Peyer's patch (tissue), 4 donors: ENCODE measurements around the gene GATAD2B. TPM values are rescaled to one million over a fixed set of nuclear protein-coding genes. Genes with fewer than 3 reads are reported as not detected.
A peak's percentile ranks its signal among the peaks of the same experiment; 100 is the strongest.

Experiments
- DNase-seq, 3 donors: peaks; one replicate each; pipeline ENCODE4 v3.0.0-alpha.2; 2017 to 2019
- H3K27ac ChIP-seq, 4 donors: fragments of 200-600 bp; sonication (generic); one replicate each; pipeline ENCODE4 v1.5.1; 2016 to 2019
- H3K27me3 ChIP-seq, 2 donors: fragments of 200-600 bp; sonication (generic); one replicate each; pipeline ENCODE4 v1.5.1; 2019
- H3K36me3 ChIP-seq, 3 donors: fragments of 200-600 bp; sonication (generic); one replicate each; pipeline ENCODE4 v1.5.1; 2016 to 2019
- H3K4me1 ChIP-seq, 4 donors: fragments of 200-600 bp; sonication (generic); one replicate each; pipeline ENCODE4 v1.5.1; 2016 to 2019
- H3K4me3 ChIP-seq, 4 donors: fragments of 200-600 bp; sonication (generic); 1 replicate in 3 of 4; 2 replicates in 1 of 4; pipeline ENCODE4 v1.5.1; 2016 to 2019; ENCODE audit warnings: mild to moderate bottlenecking in 1 of 4
- H3K9me3 ChIP-seq, 4 donors: fragments of 200-600 bp; sonication (generic); one replicate each; pipeline ENCODE4 v1.5.1; 2016 to 2019; ENCODE audit warnings: mild to moderate bottlenecking in 1 of 4
- CTCF ChIP-seq, 6 experiments: fragments of 450-650 bp in 4 of 6; fragments of 200-600 bp in 2 of 6; sonication (generic) in 1 of 6; IDR thresholded peaks; one replicate each; pipeline ENCODE4 v1.5.1; 2017 to 2019; ENCODE audit warnings: antibody characterized with exemption in 6 of 6, mild to moderate bottlenecking in 3 of 6, moderate library complexity in 1 of 6
- POLR2A ChIP-seq, 2 donors: fragments of 450-650 bp; IDR thresholded peaks; one replicate each; pipeline ENCODE4 v1.5.1; 2017; ENCODE audit warnings: antibody characterized with exemption in 2 of 2, mild to moderate bottlenecking in 2 of 2, moderate library complexity in 2 of 2
- total RNA-seq, 4 donors: library from RNA; depleted of rRNA; stranded (reverse); fragments of >200 nt; gene quantifications; one replicate each; pipeline ENCODE4 v1.1.0, GENCODE V29; 2016

Gene GATAD2B
- total RNA-seq, 4 donors from 2014 or later = 22.3 to 65.2 (median 24.7) TPM

GRCh38 chr1:153961421-153961820 lies 38.6 kb upstream of the GATAD2B start:
- no peak for DNase-seq
- Histone ChIP-seq H3K4me1 (peaks cover 0 to 49% (median 16%) of the 10 kb centered on the region in 4 donors), H3K9me3 (no peaks in the 10 kb centered on the region), H3K36me3 (peaks cover 0 to 14% (median 0%) of the 10 kb centered on the region in 3 donors), H3K4me3 (no peak overlapping the region), H3K27ac (peak overlapping the region in 3 of 4 donors; percentile 87 to 96 (median 90)), H3K27me3 (no peaks in the 10 kb centered on the region)
- TF ChIP-seq CTCF (IDR thresholded peaks at IDR 0.05) (no peak), POLR2A (IDR thresholded peaks at IDR 0.05) (no peak)

GRCh38 chr1:153960206-153960605 lies 37.4 kb upstream of the GATAD2B start:
- TF ChIP-seq POLR2A (IDR thresholded peaks at IDR 0.05) = no peak
- Histone ChIP-seq H3K27ac (peak overlapping the region in 3 of 4 donors; percentile 38 to 91 (median 90)), H3K4me3 (no peak overlapping the region), H3K4me1 (peaks cover 0 to 47% (median 20%) of the 10 kb centered on the region in 4 donors), H3K9me3 (no peaks in the 10 kb centered on the region), H3K36me3 (peaks cover 0 to 14% (median 0%) of the 10 kb centered on the region in 3 donors), H3K27me3 (no peaks in the 10 kb centered on the region)
- DNase-seq = no peak

GRCh38 chr1:153959454-153959853 lies 36.7 kb upstream of the GATAD2B start:
- Histone ChIP-seq H3K27ac (peak overlapping the region in 3 of 4 donors; percentile 38 to 91 (median 90)), H3K4me3 (no peak overlapping the region), H3K36me3 (peaks cover 0 to 20% (median 0%) of the 10 kb centered on the region in 3 donors), H3K27me3 (no peaks in the 10 kb centered on the region), H3K4me1 (peaks cover 0 to 43% (median 20%) of the 10 kb centered on the region in 4 donors), H3K9me3 (no peaks in the 10 kb centered on the region)
- no peak for DNase-seq
- no peak for TF ChIP-seq CTCF (IDR thresholded peaks at IDR 0.05)
- no peak for TF ChIP-seq POLR2A (IDR thresholded peaks at IDR 0.05)

GRCh38 chr1:153958961-153959260 lies 36.1 kb upstream of the GATAD2B start:
- TF ChIP-seq CTCF (IDR thresholded peaks at IDR 0.05) = no peak
- TF ChIP-seq POLR2A (IDR thresholded peaks at IDR 0.05) = no peak
- Histone ChIP-seq H3K9me3 (no peaks in the 10 kb centered on the region), H3K27ac (peak overlapping the region; percentile 90 to 100 (median 92)), H3K4me3 (peak overlapping the region in 3 of 4 donors; percentile 21 to 97 (median 81)), H3K27me3 (no peaks in the 10 kb centered on the region), H3K36me3 (peaks cover 0 to 26% (median 0%) of the 10 kb centered on the region in 3 donors), H3K4me1 (peaks cover 0 to 37% (median 18%) of the 10 kb centered on the region in 4 donors)
- DNase-seq = no peak

- TF ChIP-seq POLR2A (IDR thresholded peaks at IDR 0.05) (peak; percentile 66 to 69), CTCF (IDR thresholded peaks at IDR 0.05) (no peak)
- H3K4me1 ChIP-seq = peaks cover 0 to 37% (median 17%) of the 10 kb centered on the region in 4 donors
Measured at GRCh38 chr1:153958111-153958960, 35.6 kb upstream of the GATAD2B start, which contains the start of gene CRTC2. Gene CRTC2, minus strand, starts transcription at chr1:153958612. Its CDS starts 115 bp downstream, at chr1:153958497.

GRCh38 chr1:153957744-153958110 lies 35.0 kb upstream of the GATAD2B start:
- Histone ChIP-seq H3K4me3 (peak overlapping the region; percentile 63 to 97 (median 86)), H3K36me3 (peaks cover 0 to 37% (median 0%) of the 10 kb centered on the region in 3 donors), H3K27ac (peak overlapping the region; percentile 90 to 100 (median 92)), H3K9me3 (no peaks in the 10 kb centered on the region), H3K27me3 (no peaks in the 10 kb centered on the region), H3K4me1 (peaks cover 0 to 35% (median 17%) of the 10 kb centered on the region in 4 donors)
- no peak for TF ChIP-seq POLR2A (IDR thresholded peaks at IDR 0.05)
- no peak for TF ChIP-seq CTCF (IDR thresholded peaks at IDR 0.05)
- DNase-seq = peak in 2 of 3 donors; percentile 63 to 76

More at GRCh38 chr1:153958111-153958960, 35.6 kb upstream of the GATAD2B start, which contains the start of gene CRTC2:
- Histone ChIP-seq H3K27ac (peak within 1 kb of the TSS; percentile 90 to 100 (median 92)), H3K9me3 (no peaks in the 10 kb centered on the region), H3K27me3 (no peaks in the 10 kb centered on the region), H3K36me3 (peaks cover 0 to 31% (median 0%) of the 10 kb centered on the region in 3 donors), H3K4me3 (peak within 1 kb of the TSS; percentile 63 to 97 (median 86))
- DNase-seq = peak; percentile 98 to 100 (median 99)
